ENCODE data around the gene ANTXR2.

- TF ChIP-seq CTCF (IDR thresholded peaks at IDR 0.05) (no peak), POLR2AphosphoS5 (IDR thresholded peaks at IDR 0.05) (no peak)
Measured at GRCh38 chr4:79893456-79893855, 179.6 kb downstream of the ANTXR2 start.

Measured in prostate gland (tissue), 2 donors.